Measurements from ENCODE around the gene EIF2S2. TPM values are rescaled to one million over a fixed set of nuclear protein-coding genes. Genes with fewer than 3 reads are reported as not detected.

EIF2S2 gene
- total RNA-seq, 1 experiment from 2014 or later: 121 TPM

- no peak for DNase-seq (ENCODE audit: low read depth, low spot score)
- Histone ChIP-seq H3K79me2 (ENCODE audit: insufficient read depth, low read length) (peaks cover 15% of the 10 kb centered on the region; the same call in 1 of the 2 replicates), H3K9ac (ENCODE audit: low read length) (no peak overlapping the region), H3K4me3 (replicated peaks in 1 of 2; ENCODE audit: low read depth in 1 of 2, low read length in 2 of 2) (no peak overlapping the region), H3K4me2 (ENCODE audit: low read length) (no peak overlapping the region), H3K27ac (ENCODE audit: low read depth, low read length) (no peak overlapping the region), H3K9me2 (ENCODE audit: insufficient read depth) (no peaks in the 10 kb centered on the region), H3K36me3 (ENCODE audit: control insufficient read depth in 1 of 2, insufficient read depth in 2 of 2, low read length in 2 of 2) (peaks cover 22 to 29% of the 10 kb centered on the region in 2 experiments), H2AFZ (ENCODE audit: low read depth, low read length, poor library complexity, severe bottlenecking) (no peak overlapping the region), H3K27me3 (ENCODE audit: insufficient read depth, low read length) (no peaks in the 10 kb centered on the region), H3K9me3 (ENCODE audit: control insufficient read depth in 1 of 2, insufficient read depth in 1 of 2, low read depth in 1 of 2, low read length in 2 of 2) (no peaks in the 10 kb centered on the region), H4K20me1 (ENCODE audit: insufficient read depth) (no peaks in the 10 kb centered on the region), H3K4me1 (ENCODE audit: control insufficient read depth in 1 of 2, insufficient read depth in 2 of 2, low read length in 2 of 2) (0 out of 4 replicates have a peak, but pooled peaks cover 0 to 4% of the 10 kb centered on the region in 2 experiments)
- ChIA-PET POLR2A (no interaction called here), RAD21 (ENCODE audit: low non-redundant PET in 1 of 2, low total read pairs in 2 of 2, uncharacterized antibody in 2 of 2, unreplicated experiment in 2 of 2) (no interaction called here), CTCF (no interaction called here)
- intact Hi-C loops (cut with micrococcal nuclease): no loop called here
- TF ChIP-seq MAX (IDR thresholded peaks at IDR 0.05): no peak
- TF ChIP-seq FOSL1 (IDR thresholded peaks at IDR 0.05; ENCODE audit: low read depth): no peak
- TF ChIP-seq CTCF (IDR thresholded peaks at IDR 0.05 in 2 of 3, conservative IDR thresholded peaks at IDR 0.05 in 1 of 3; ENCODE audit: borderline replicate concordance in 1 of 3, insufficient read depth in 1 of 3, low read depth in 2 of 3, low read length in 2 of 3): no peak
- no peak for TF ChIP-seq ZFX (IDR thresholded peaks at IDR 0.05)
- TF ChIP-seq CBX3 (IDR thresholded peaks at IDR 0.05; ENCODE audit: low read depth): no peak
- TF ChIP-seq POLR2A (IDR thresholded peaks at IDR 0.05; ENCODE audit: borderline replicate concordance, extremely low read depth, insufficient read depth, insufficient read length): no peak
- TF ChIP-seq EGR1 (IDR thresholded peaks at IDR 0.05; ENCODE audit: low read depth): no peak
- no peak for TF ChIP-seq ZBTB33 (IDR thresholded peaks at IDR 0.05; ENCODE audit: extremely low read depth, insufficient replicate concordance, low read length)
- TF ChIP-seq ZNF274 (IDR thresholded peaks at IDR 0.05; ENCODE audit: low read depth, low read length): no peak
- TF ChIP-seq JUND (IDR thresholded peaks at IDR 0.05): no peak
- TF ChIP-seq EZH2 (IDR thresholded peaks at IDR 0.05): no peak
- TF ChIP-seq TCF7L2 (IDR thresholded peaks at IDR 0.05; ENCODE audit: borderline replicate concordance, extremely low read depth, insufficient read depth, insufficient read length): no peak
- TF ChIP-seq REST (IDR thresholded peaks at IDR 0.05; ENCODE audit: low read depth): no peak
- TF ChIP-seq YY1 (IDR thresholded peaks at IDR 0.05; ENCODE audit: extremely low read depth, insufficient replicate concordance, low read depth, low read length): no peak
- no peak for ATAC-seq
- BruUV-seq (replicated peaks): no TSS peak
Observed at GRCh38 chr20:34084227-34084923, 27.7 kb downstream of the EIF2S2 start.

Measured in HCT116 (cell line).